Esophagus muscularis mucosa (tissue), 4 donors: ENCODE data around the gene ASTL. TPM values are rescaled to one million over a fixed set of nuclear protein-coding genes. Genes with fewer than 3 reads are reported as not detected.

Experiments used
- DNase-seq: peaks from one replicate; pipeline ENCODE4 v3.0.0-alpha.2; 2017; ENCODE audit errors: extremely low spot score
- H3K27ac ChIP-seq, 4 donors: fragments of 200-600 bp; sonication (generic); replicated peaks in 1 of 4; 1 replicate in 3 of 4; 2 replicates in 1 of 4; pipeline ENCODE4 v1.5.1; 2016 to 2019; ENCODE audit warnings: mild to moderate bottlenecking in 1 of 4
- H3K27me3 ChIP-seq, 4 donors: fragments of 200-600 bp; sonication (generic); one replicate each; pipeline versions ENCODE4 v1.5.1 to v1.6.0; 2016 to 2019
- H3K36me3 ChIP-seq, 4 donors: fragments of 200-600 bp; sonication (generic); one replicate each; pipeline ENCODE4 v1.5.1; 2016 to 2019
- H3K4me1 ChIP-seq, 4 donors: fragments of 200-600 bp; sonication (generic); one replicate each; pipeline ENCODE4 v1.5.1; 2016 to 2019
- H3K4me3 ChIP-seq, 4 donors: fragments of 200-600 bp; sonication (generic); 1 replicate in 2 of 4; 2 replicates in 2 of 4; pipeline ENCODE4 v1.5.1; 2016 to 2019; ENCODE audit warnings: mild to moderate bottlenecking in 4 of 4, moderate library complexity in 1 of 4
- H3K9me3 ChIP-seq, 4 donors: fragments of 200-600 bp; sonication (generic); 1 replicate in 3 of 4; 2 replicates in 1 of 4; pipeline ENCODE4 v1.5.1; 2016 to 2019
- CTCF ChIP-seq, 3 experiments: fragments of 200-600 bp in 2 of 3; fragments of 450-650 bp in 1 of 3; sonication (generic) in 2 of 3; IDR thresholded peaks; one replicate each; pipeline ENCODE4 v1.5.1; 2017 to 2019; ENCODE audit warnings: antibody characterized with exemption in 3 of 3, mild to moderate bottlenecking in 2 of 3, moderate library complexity in 1 of 3
- EP300 ChIP-seq: sonication (generic); formaldehyde crosslinking; IDR thresholded peaks from one replicate; pipeline ENCODE4 v1.6.1; 2017; ENCODE audit warnings: antibody characterized with exemption
- POLR2A ChIP-seq: fragments of 450-650 bp; IDR thresholded peaks from one replicate; pipeline ENCODE4 v1.6.1; 2017; ENCODE audit warnings: antibody characterized with exemption, moderate library complexity, mild to moderate bottlenecking, low read depth
- POLR2AphosphoS5 ChIP-seq, 2 donors: sonication (generic); formaldehyde crosslinking; IDR thresholded peaks; one replicate each; pipeline ENCODE4 v1.6.1; 2017; ENCODE audit warnings: antibody characterized with exemption in 2 of 2
- WGBS: methylation state at CpG from one replicate; pipeline ENCODE4 v1.1.5; 2018; 5-methylcytosine and 5-hydroxymethylcytosine counted together
- intact Hi-C: fragments of 100-400 bp; cut with DNase I; formaldehyde crosslinking; loops from one replicate; pipeline ENCODE4 v1.15.1; 2023
- total RNA-seq, 4 donors: library from RNA; depleted of rRNA; stranded (reverse); fragments of >200 nt; gene quantifications; one replicate each; pipeline versions ENCODE4 v1.1.0 to v1.2.1, GENCODE V29; 2016

ASTL gene
- total RNA-seq, 4 donors from 2014 or later, result not detected

- DNase-seq, result no peak
- peaks cover 12 to 18% (median 17%) of the 10 kb centered on the region in 4 donors for H3K4me1 ChIP-seq
- intact Hi-C loops, result loop anchor here (5.0 kb wide), 1 partner anchor 127 kb away; the partner anchor contains the start of gene ANKRD36C
- no peaks in the 10 kb centered on the region for H3K36me3 ChIP-seq
- WGBS, result 100% methylated on average over 5 of the region's 5 CpGs
- no peak overlapping the region for H3K4me3 ChIP-seq
- H3K9me3 ChIP-seq, result no peaks in the 10 kb centered on the region
- peaks cover 8 to 87% (median 27%) of the 10 kb centered on the region in 4 donors for H3K27me3 ChIP-seq
- no peak for TF ChIP-seq POLR2AphosphoS5 (IDR thresholded peaks at IDR 0.05)
- no peak for TF ChIP-seq CTCF (IDR thresholded peaks at IDR 0.05)
- TF ChIP-seq POLR2A, result no peak
- no peak for TF ChIP-seq EP300
- no peak overlapping the region for H3K27ac ChIP-seq
Measured at GRCh38 chr2:96119389-96119751, 18.9 kb downstream of the ASTL start.

- Histone ChIP-seq H3K4me3 (no peak overlapping the region), H3K36me3 (no peaks in the 10 kb centered on the region), H3K9me3 (no peaks in the 10 kb centered on the region), H3K4me1 (peaks cover 12 to 18% (median 17%) of the 10 kb centered on the region in 4 donors), H3K27me3 (peaks cover 8 to 91% (median 27%) of the 10 kb centered on the region in 4 donors), H3K27ac (no peak overlapping the region)
- intact Hi-C loops, result loop anchor here (5.0 kb wide), 1 partner anchor 127 kb away; the partner anchor contains the start of gene ANKRD36C
- DNase-seq, result no peak
- no peak for TF ChIP-seq EP300
- no peak for TF ChIP-seq POLR2A
- no peak for TF ChIP-seq CTCF (IDR thresholded peaks at IDR 0.05)
- TF ChIP-seq POLR2AphosphoS5 (IDR thresholded peaks at IDR 0.05), result no peak
- WGBS, result 97% methylated on average over 13 of the region's 13 CpGs
Measured at GRCh38 chr2:96118698-96119388, 19.5 kb downstream of the ASTL start.

- TF ChIP-seq CTCF (IDR thresholded peaks at IDR 0.05), result no peak
- no peak for TF ChIP-seq POLR2A
- no peak for TF ChIP-seq EP300
- H3K4me3 ChIP-seq, result no peak overlapping the region
- no peaks in the 10 kb centered on the region for H3K9me3 ChIP-seq
- intact Hi-C loops, result loop anchor here (5.0 kb wide), 1 partner anchor 126 kb away; the partner anchor contains the start of gene ANKRD36C
- no peak for DNase-seq
- 58% methylated on average over 17 of the region's 17 CpGs for WGBS
- no peak overlapping the region for H3K27ac ChIP-seq
- no peaks in the 10 kb centered on the region for H3K36me3 ChIP-seq
- H3K4me1 ChIP-seq, result peaks cover 12 to 18% (median 17%) of the 10 kb centered on the region in 4 donors
- H3K27me3 ChIP-seq, result peaks cover 8 to 83% (median 27%) of the 10 kb centered on the region in 4 donors
Measured at GRCh38 chr2:96117701-96118588, 20.4 kb downstream of the ASTL start.

GRCh38 chr2:96116879-96117533 lies 21.3 kb downstream of the ASTL start:
- TF ChIP-seq CTCF (IDR thresholded peaks at IDR 0.05) (peak; percentile 88 to 91 (median 90)), POLR2AphosphoS5 (IDR thresholded peaks at IDR 0.05) (no peak)
- Histone ChIP-seq H3K27ac (peak overlapping the region; percentile 46 to 62 (median 48)), H3K4me1 (peaks cover 12 to 18% (median 17%) of the 10 kb centered on the region in 4 donors), H3K36me3 (no peaks in the 10 kb centered on the region), H3K27me3 (peaks cover 8 to 82% (median 27%) of the 10 kb centered on the region in 4 donors), H3K9me3 (no peaks in the 10 kb centered on the region), H3K4me3 (peak overlapping the region; percentile 58 to 72 (median 64))
- intact Hi-C loops, result loop anchor here (5.0 kb wide), 1 partner anchor 125 kb away; the partner anchor contains the start of gene ANKRD36C
- 4% methylated on average over 15 of the region's 62 CpGs for WGBS
- DNase-seq, result no peak
